Hepatocyte (in vitro differentiated cells): Measurements from ENCODE around the gene LILRA1.

Source experiments
- EZH2 ChIP-seq: fragments of 200-600 bp; sonication (generic); IDR thresholded peaks from 2 replicates; pipeline ENCODE4 v1.6.1; 2016; ENCODE audit warnings: antibody characterized with exemption, mild to moderate bottlenecking, borderline replicate concordance
- TF ChIP-seq, protein P1 (sequence below): fragments of 200-600 bp; sonication (generic); IDR thresholded peaks from 2 replicates; pipeline ENCODE4 v1.5.1; 2016; ENCODE audit warnings: antibody characterized with exemption, mild to moderate bottlenecking; ENCODE audit not compliant: poor library complexity

- TF ChIP-seq, protein P1, sequence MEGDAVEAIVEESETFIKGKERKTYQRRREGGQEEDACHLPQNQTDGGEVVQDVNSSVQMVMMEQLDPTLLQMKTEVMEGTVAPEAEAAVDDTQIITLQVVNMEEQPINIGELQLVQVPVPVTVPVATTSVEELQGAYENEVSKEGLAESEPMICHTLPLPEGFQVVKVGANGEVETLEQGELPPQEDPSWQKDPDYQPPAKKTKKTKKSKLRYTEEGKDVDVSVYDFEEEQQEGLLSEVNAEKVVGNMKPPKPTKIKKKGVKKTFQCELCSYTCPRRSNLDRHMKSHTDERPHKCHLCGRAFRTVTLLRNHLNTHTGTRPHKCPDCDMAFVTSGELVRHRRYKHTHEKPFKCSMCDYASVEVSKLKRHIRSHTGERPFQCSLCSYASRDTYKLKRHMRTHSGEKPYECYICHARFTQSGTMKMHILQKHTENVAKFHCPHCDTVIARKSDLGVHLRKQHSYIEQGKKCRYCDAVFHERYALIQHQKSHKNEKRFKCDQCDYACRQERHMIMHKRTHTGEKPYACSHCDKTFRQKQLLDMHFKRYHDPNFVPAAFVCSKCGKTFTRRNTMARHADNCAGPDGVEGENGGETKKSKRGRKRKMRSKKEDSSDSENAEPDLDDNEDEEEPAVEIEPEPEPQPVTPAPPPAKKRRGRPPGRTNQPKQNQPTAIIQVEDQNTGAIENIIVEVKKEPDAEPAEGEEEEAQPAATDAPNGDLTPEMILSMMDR = no peak
- TF ChIP-seq EZH2 = no peak
Measured at GRCh38 chr19:54646331-54646841, 53.0 kb downstream of the LILRA1 start.
